ENCODE measurements around the gene FRG2C. TPM values are rescaled to one million over a fixed set of nuclear protein-coding genes. Genes with fewer than 3 reads are reported as not detected.
"Not testable (repeated sequence)": the region's sequence is repeated elsewhere in the genome, so short reads cannot be mapped to it uniquely, and the experiment has no call there.

Gene FRG2C
- total RNA-seq, 1 experiment from 2014 or later = 0.09 TPM

GRCh38 chr3:75670298-75671286 lies 6.5 kb downstream of the FRG2C start:
- H3K27ac Mint-ChIP-seq, POLR2A ChIA-PET: not testable (repeated sequence)
- peak; percentile 16 for ATAC-seq
- DNase-seq (ENCODE audit: low spot score) = peak; percentile 45
- 0 out of 2 replicates have a peak, but pooled peaks have one; percentile 28 for TF ChIP-seq MYBL2 (CRISPR knock-in tag; IDR thresholded peaks at IDR 0.05)
- TF ChIP-seq ZNF512 (CRISPR knock-in tag; IDR thresholded peaks at IDR 0.05; ENCODE audit: borderline replicate concordance) = 0 out of 2 replicates have a peak, but pooled peaks have one; percentile 76
- CTCF ChIA-PET = interaction anchor here (0.6 to 1.5 kb wide), 5 partner anchors 12 to 1965 kb away, joined by 3 to 7 read pairs (median 4); no protein-coding TSS in a partner anchor
- Mint-ChIP-seq H3K27me3 (ENCODE audit: low read depth) (peaks cover 94% of the 10 kb centered on the region), H3K4me1 (peaks cover 32% of the 10 kb centered on the region), H3K9me3 (peaks cover 11% of the 10 kb centered on the region), H3K4me3 (peak overlapping the region; percentile 77), H3K36me3 (peaks cover 19% of the 10 kb centered on the region)

- peaks cover 27% of the 10 kb centered on the region for H3K36me3 Mint-ChIP-seq
- H3K27me3 Mint-ChIP-seq (ENCODE audit: low read depth) = peaks cover 85% of the 10 kb centered on the region
- H3K27ac Mint-ChIP-seq; DNase-seq (ENCODE audit: low spot score); POLR2A ChIA-PET: not testable (repeated sequence)
- peak; percentile 12 for ATAC-seq
- H3K4me3 Mint-ChIP-seq = peak overlapping the region; percentile 77
- peaks cover 32% of the 10 kb centered on the region for H3K4me1 Mint-ChIP-seq
- CTCF ChIA-PET = interaction anchor here (0.6 to 1.5 kb wide), 6 partner anchors 13 to 1966 kb away, joined by 3 to 7 read pairs (median 4); no protein-coding TSS in a partner anchor
- peaks cover 11% of the 10 kb centered on the region for H3K9me3 Mint-ChIP-seq
Observed at GRCh38 chr3:75671287-75672139, 7.4 kb downstream of the FRG2C start.

- Mint-ChIP-seq H3K36me3 (peaks cover 32% of the 10 kb centered on the region), H3K4me3 (peak overlapping the region; percentile 77), H3K9me3 (peaks cover 13% of the 10 kb centered on the region), H3K27ac (0 out of 2 replicates have a peak overlapping the region, but pooled peaks have one; percentile 54), H3K27me3 (ENCODE audit: low read depth) (peaks cover 78% of the 10 kb centered on the region), H3K4me1 (peaks cover 32% of the 10 kb centered on the region)
- ATAC-seq (peak; percentile 75), DNase-seq (ENCODE audit: low spot score) (peak; percentile 78)
- 0 out of 2 replicates have a peak, but pooled peaks have one; percentile 42 for TF ChIP-seq HMGXB4 (CRISPR knock-in tag; IDR thresholded peaks at IDR 0.05)
- TF ChIP-seq ZNF416 (CRISPR knock-in tag; IDR thresholded peaks at IDR 0.05) = 0 out of 2 replicates have a peak, but pooled peaks have one; percentile 10
- CTCF ChIA-PET = interaction anchor here (0.7 to 1.4 kb wide), 3 partner anchors 15 to 975 kb away, joined by 3 to 4 read pairs (median 3); no protein-coding TSS in a partner anchor
- POLR2A ChIA-PET = not testable (repeated sequence)
Observed at GRCh38 chr3:75672140-75672775, 8.1 kb downstream of the FRG2C start.

- H3K9me3 Mint-ChIP-seq; ATAC-seq; H3K27ac Mint-ChIP-seq; H3K4me3 Mint-ChIP-seq; CTCF ChIA-PET; H3K27me3 Mint-ChIP-seq (ENCODE audit: low read depth); H3K4me1 Mint-ChIP-seq; DNase-seq (ENCODE audit: low spot score); POLR2A ChIA-PET: not testable (repeated sequence)
- H3K36me3 Mint-ChIP-seq = peaks cover 12% of the 10 kb centered on the region
Observed at GRCh38 chr3:75683965-75684364, 19.8 kb downstream of the FRG2C start.

- ChIA-PET CTCF (interaction anchor here (0.6 to 1.6 kb wide), 5 partner anchors 14 to 193 kb away, joined by 3 to 4 read pairs (median 3); no protein-coding TSS in a partner anchor), POLR2A (no interaction called here)
- no peak for ATAC-seq
- Mint-ChIP-seq H3K4me1 (no peaks in the 10 kb centered on the region), H3K27ac (no peak overlapping the region), H3K36me3 (peaks cover 20% of the 10 kb centered on the region), H3K4me3 (no peak overlapping the region), H3K27me3 (ENCODE audit: low read depth) (no peaks in the 10 kb centered on the region), H3K9me3 (peaks cover 5% of the 10 kb centered on the region)
- peak; percentile 51 for DNase-seq (ENCODE audit: low spot score)
- no peak for TF ChIP-seq ZNF121 (CRISPR knock-in tag; IDR thresholded peaks at IDR 0.05)
- no peak for TF ChIP-seq ZNF396 (CRISPR knock-in tag; IDR thresholded peaks at IDR 0.05; ENCODE audit: borderline replicate concordance)
- no peak for TF ChIP-seq FOXP1 (CRISPR knock-in tag; IDR thresholded peaks at IDR 0.05; ENCODE audit: borderline replicate concordance)
- TF ChIP-seq JUN (CRISPR knock-in tag; IDR thresholded peaks at IDR 0.05) = no peak
- no peak for TF ChIP-seq ZNF317 (CRISPR knock-in tag; IDR thresholded peaks at IDR 0.05; ENCODE audit: borderline replicate concordance, low read depth)
- no peak for TF ChIP-seq CREB1 (CRISPR knock-in tag; IDR thresholded peaks at IDR 0.05)
- no peak for TF ChIP-seq ZNF425 (CRISPR knock-in tag; conservative IDR thresholded peaks at IDR 0.05)
- no peak for TF ChIP-seq MXD4 (CRISPR knock-in tag; IDR thresholded peaks at IDR 0.05; ENCODE audit: borderline replicate concordance)
Observed at GRCh38 chr3:75687323-75687722, 23.2 kb downstream of the FRG2C start.

Data from WTC11 (cell line).